Subcutaneous adipose tissue (tissue), 4 donors: Measurements from ENCODE around the gene KCND2. TPM values are rescaled to one million over a fixed set of nuclear protein-coding genes. Genes with fewer than 3 reads are reported as not detected.

Source experiments
- total RNA-seq, 4 donors: library from RNA; depleted of rRNA; stranded (reverse); fragments of >200 nt; gene quantifications; one replicate each; pipeline ENCODE4 v1.1.0, GENCODE V29; 2016
- TF ChIP-seq, protein P1 (sequence below): fragments of 450-650 bp; IDR thresholded peaks from one replicate; pipeline ENCODE4 v1.5.1; 2016; ENCODE audit warnings: low read depth, mild to moderate bottlenecking, control low read depth, antibody characterized with exemption, moderate library complexity

The KCND2 gene
- total RNA-seq, 4 donors from 2014 or later = 1.5 to 8.0 (median 1.8) TPM

DNA sequence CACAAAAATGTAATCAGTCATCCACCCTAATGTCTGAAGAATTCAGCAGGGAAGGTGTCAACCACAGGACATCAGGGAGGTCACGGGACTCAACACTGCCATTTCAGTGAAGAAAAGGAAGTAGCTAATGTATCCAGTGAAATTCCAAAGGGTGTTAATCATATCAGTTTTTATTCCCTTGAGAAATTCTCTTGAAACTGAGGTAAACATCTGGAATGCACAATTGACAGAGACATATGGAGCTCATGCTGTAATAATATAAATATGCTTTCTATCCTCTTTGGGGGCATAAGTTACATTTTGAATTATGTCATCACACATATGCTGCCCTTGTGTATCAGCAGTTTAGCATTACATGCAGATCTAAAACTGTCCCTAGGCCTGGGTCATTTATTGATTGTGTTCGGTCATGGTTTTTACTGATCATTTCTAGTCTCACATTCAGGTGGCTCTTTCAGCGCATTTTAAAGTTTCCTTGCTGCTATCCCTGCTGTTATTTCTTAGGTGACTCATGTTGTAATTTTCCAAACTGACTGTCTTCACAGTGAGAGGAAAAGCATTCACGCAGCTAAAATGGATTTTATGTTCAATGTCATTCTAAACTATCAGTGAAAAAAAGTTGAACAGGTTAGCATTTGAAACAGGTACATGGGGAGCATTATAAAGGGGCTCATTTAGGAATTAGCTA lies 311.1 kb downstream of the KCND2 start:
- TF ChIP-seq, protein P1, sequence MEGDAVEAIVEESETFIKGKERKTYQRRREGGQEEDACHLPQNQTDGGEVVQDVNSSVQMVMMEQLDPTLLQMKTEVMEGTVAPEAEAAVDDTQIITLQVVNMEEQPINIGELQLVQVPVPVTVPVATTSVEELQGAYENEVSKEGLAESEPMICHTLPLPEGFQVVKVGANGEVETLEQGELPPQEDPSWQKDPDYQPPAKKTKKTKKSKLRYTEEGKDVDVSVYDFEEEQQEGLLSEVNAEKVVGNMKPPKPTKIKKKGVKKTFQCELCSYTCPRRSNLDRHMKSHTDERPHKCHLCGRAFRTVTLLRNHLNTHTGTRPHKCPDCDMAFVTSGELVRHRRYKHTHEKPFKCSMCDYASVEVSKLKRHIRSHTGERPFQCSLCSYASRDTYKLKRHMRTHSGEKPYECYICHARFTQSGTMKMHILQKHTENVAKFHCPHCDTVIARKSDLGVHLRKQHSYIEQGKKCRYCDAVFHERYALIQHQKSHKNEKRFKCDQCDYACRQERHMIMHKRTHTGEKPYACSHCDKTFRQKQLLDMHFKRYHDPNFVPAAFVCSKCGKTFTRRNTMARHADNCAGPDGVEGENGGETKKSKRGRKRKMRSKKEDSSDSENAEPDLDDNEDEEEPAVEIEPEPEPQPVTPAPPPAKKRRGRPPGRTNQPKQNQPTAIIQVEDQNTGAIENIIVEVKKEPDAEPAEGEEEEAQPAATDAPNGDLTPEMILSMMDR = no peak

DNA sequence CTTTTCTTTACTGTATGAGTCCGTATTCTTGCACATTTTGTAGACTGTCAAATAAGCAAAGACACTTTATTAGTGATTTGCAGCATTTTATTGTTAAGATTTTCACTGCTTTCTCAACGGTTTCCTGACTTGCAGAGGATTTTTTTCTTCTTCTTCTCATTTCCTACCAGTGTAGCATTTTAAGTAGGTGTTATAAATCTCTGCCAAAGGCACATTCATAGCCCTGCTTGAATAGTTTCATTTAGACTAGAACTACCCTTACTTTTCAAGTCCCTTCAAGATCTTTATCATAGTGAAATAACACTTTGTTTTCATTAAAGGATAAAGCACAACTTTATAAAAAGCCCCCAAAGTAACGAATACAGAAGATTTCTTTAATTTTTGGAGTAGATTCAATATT lies 313.6 kb downstream of the KCND2 start:
- TF ChIP-seq, protein P1 = no peak

DNA sequence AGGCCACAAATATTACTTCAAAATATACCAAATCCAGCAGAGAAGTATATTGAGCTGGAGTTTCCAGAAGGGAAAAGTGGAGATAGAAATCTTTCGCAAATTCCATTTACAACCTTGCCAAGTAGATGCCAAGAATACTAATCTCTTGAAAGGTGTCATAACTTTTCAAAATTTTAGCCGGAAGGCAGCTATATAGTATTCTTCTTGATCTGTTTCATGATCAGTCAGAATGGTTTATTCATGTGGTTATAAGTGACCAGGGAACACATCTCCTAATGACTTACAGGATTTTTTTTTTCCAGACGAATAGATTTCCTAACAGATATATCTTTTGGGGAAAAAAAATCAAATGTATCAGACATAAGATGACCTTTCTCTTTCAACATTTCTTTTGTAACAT lies 314.3 kb downstream of the KCND2 start:
- TF ChIP-seq, protein P1 = no peak

DNA sequence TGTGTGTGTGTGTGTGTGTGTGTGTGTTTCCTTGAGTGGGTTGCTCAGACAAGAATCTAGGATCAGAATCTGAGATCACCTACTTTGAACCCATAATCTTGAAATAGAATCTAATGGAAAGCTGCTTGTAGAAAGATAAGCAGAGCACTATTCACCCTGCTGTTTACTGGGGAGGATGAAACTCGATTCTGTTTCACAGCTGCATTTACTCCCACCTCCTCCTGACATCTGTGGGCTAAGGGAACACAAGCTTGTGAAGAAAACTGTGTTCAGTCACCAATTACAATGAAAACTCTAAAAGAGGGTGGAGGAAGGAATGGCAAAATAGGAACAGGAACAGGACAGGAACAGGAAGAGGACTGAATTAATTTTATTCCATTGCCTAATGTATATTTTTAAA lies 315.4 kb downstream of the KCND2 start:
- TF ChIP-seq, protein P1 = no peak

DNA sequence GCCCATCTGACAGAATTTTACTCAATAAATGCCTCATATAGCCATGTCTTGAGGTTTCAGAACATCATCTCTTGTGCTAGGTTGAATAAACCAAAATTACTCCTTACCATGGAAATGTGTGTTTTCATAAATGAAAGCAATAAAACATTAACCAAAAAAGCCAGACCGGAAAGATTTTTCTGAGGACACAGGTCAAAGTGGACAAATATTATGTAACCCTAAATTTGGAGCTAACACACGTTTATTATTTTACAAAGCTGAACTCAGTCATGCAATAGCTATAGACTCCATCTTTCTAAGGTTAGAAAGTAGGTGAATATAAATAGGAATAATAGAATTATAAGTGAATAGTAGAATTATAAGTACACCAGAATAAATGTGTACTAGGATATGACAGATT lies 315.9 kb downstream of the KCND2 start:
- TF ChIP-seq, protein P1 = no peak

DNA sequence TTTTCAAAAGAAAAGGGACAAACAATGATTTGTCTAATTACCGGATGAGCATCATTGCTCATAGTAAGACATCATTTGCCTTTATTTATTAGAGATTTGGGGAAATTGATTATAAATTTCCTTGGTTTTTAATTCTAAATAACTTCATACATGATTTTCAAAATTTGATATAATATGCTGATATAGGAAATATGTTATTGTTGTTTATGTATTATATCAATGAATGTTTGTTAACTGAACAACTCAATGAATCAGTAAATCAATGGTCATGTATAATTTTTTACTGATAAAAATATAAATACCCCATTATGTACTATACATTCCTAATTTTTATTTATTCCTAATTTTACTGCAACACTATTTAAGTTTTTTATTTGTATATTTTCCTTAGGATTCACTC lies 327.6 kb downstream of the KCND2 start:
- TF ChIP-seq, protein P1 = no peak

DNA sequence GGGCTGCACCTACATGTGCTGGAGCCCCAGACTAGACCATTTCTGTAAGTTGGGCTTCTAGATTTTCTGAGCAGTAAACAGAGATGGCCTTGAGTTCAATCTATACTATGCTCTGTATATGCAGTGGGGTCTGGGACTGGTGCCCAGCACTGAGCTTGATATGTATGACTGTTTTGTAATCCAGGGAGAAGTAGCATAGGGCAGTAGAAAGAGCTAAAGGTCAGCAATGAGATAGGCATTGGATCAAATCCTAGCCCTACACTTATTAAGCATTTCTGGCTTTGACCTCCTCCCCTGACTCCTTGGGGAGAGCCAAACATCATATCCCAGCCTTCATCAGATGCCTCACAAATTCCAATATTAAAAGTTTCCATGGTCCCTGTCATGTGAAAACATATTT lies 330.4 kb downstream of the KCND2 start:
- TF ChIP-seq, protein P1 = no peak
